Activated CD4-positive, alpha-beta T cell treated with anti-CD3 and anti-CD28 coated beads for 1 hour (primary cell): ENCODE data around the gene CALN1.
"Not testable (repeated sequence)": the region's sequence is repeated elsewhere in the genome, so short reads cannot be mapped to it uniquely, and the experiment has no call there.

ENCODE experiments used
- DNase-seq: peaks from one replicate; pipeline ENCODE4 v3.0.0-alpha.2; 2020

Gene CALN1

DNA sequence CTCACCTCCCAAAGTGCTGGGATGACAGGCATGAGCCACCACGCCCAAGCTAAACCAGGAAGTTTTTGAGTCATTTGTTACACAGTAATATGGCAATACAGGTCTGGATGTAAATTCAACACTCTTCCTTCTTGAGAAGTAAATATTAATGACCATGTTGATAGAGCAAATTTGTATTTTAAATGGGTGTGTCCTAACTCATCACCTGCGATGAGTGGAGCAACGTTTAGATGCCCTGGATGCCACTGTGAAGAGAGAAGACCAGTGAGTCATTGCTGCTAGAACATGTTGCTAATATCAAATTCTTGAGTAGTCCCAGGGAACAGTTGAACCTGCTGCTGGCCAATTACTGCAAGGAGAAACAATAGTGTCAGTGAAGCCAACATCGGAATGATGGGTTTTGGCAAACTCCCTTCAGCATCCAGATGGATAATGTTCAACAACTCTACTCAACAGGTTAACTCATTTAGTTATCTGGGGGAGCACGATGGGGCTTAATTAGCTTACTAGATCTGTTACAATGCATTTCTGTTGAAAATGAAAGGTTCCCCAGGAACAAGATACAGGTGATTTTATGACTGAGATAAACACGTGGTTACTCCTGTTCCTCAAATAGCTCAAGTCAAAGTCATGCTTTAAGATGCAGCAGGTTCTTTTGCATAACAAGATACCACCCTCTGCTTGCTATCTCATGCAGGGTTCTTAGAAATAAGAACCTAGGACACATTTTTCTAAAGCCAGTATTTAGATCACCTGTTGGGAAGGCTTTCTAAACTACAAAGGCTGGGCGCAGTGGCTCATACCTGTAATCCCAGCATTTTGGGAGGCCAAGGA lies 146.8 kb downstream of the CALN1 start:
- no peak for DNase-seq

DNA sequence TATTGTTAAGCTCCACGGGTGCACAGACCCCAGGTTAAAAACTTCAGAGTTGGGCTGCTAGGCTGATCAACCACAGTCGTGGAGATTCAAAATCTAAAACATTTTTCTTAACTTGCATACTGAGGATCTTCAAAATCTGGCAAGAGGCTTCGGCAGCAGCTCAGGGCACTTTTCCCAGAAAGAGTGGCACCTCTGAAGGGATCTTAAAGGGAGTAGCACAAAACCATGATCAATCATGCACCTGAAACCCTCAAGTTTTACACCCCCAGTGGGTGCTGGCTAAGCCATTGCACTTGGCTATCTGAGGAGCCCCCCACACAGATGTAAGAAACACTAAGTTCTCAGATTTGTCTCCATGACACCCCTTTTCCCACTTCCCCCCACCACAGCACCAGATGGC lies 151.7 kb downstream of the CALN1 start:
- DNase-seq, result no peak

DNA sequence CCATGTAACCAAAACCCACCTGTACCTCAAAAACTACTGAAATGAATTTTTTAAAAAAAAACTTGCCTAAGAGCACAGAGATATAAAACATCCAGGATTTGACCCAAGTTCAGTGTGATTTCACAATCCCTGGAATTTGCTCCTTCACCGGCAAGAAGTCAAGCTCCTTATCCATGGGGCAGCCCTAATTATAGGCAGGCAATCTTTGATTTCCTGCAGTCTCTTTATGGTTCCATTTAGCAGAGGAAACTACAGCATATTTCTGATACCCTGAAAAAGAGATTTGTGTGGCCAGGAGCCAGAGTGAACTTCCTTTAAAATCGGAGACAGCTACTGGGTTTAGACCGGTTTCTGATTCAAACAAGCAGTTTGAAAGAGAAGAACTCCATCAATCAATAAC lies 154.1 kb downstream of the CALN1 start:
- DNase-seq, result no peak

DNA sequence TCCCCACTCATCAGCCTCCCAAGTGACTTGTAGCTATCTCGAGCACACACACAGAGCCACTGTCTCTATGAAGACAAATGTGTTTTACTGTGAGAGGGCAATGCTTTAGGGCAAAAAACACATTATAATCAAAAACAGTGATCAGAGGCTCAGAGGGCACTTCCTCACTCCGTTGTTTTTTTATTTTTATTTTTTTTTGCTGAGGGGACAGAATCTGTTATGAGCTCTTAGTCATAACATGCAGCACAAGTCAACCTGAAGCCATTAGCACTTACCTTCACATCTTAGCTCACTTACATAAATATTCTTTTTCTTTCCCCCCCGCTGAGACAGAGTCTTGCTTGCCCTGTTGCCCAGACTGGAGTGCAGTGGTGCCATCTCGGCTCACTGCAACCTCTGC lies 157.7 kb downstream of the CALN1 start:
- DNase-seq, result no peak

DNA sequence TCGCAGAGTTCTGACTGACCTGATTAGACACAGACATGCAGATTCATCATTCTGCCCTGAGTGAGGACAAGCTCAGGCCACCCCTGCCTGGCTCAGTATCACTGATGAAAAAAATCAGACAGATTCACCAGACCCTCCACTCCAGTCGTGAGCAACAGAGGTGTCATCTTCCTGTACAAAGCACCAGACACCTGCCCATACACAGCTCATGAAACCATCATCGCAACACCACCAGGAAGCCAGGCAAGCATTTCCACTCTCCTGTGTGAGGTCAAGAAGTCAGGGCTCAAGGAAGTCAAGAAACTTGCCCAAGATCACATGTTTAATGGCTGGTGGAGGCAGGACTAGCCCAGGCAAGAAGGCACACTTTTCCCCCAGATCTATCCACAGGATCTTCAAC lies 163.0 kb downstream of the CALN1 start:
- DNase-seq, result no peak

DNA sequence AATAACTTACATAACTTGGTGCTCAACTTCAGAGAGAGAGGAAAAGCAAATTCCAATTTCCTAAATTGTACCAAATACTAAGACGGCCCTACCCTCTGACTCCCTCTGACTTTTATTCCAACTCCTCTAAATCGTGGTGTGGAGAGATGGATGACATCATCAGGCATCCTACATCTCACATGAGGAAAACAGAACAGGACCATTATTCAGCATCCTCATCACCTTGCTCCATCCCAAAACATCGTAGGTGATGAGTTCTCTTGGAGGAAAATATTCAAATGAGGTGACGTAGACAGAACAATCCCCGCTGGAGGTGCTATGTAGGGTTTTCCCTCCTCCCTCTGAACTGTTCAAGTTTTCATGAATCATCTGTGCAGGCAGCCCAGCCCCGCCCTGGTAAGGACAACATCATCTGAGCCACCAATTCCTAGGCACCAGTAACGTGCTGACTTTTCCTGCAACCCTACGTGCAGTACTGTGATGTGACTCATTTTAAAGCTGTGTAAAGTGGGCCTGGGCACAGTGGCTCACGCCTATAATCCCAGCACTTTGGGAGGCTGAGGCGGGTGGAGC lies 167.2 kb downstream of the CALN1 start:
- no peak for DNase-seq

DNA sequence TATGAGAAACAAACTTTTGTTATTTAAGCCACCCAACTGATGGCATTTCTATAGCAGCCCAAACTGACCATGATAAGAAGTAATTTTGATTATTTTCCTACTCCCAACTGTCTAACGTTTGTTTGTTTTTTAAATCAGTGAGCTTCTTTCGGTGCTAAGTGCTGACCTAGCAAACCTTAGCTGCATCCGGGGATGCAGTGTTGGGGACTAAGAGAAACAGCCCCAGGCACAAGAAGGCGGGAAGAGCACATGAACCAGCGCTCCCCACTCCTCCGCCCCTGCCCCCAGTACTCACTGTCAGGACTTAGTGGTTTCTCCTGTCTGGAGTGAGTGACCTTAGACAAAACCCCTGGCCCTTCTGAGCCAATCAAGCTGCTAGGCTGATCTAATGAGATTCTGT lies 168.8 kb downstream of the CALN1 start:
- no peak for DNase-seq

DNA sequence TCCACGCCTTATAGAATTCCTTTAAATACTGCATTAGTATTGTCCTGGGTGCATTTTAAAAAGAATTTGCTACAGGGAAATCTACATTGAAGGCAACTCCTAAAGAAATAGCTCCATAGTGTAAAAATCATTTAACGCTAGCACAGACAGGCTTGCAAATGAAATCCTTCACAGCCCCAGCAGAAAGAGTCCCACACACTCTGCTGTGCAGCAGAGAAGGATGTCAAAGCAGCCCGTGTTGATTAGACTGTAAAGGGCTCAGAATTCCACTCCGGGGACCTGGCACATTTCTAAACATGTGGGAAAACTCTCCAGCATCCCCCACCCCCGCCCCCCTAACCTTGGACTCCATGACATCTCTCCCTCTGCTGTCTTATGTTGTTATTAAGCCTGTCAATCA lies 176.8 kb downstream of the CALN1 start:
- no peak for DNase-seq

DNA sequence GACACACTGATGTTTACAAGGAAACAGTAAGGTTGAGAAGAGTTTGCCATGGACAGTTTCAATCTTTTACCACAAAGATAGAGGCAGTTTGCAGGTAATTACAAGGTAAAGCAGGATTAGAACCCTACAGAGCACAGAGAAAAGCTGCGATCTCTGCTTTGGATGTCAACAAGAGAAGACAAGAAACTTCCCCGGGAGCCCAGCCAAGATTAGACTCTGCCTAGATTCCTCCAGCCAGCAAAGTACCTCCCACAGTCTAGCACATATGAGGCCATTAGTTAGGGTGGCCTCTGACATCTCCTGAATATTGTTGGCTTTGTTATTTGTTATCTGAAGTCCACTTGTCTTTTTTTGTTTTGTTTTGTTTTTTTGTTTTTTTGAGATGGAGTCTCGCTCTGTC lies 178.1 kb downstream of the CALN1 start:
- DNase-seq, result no peak

DNA sequence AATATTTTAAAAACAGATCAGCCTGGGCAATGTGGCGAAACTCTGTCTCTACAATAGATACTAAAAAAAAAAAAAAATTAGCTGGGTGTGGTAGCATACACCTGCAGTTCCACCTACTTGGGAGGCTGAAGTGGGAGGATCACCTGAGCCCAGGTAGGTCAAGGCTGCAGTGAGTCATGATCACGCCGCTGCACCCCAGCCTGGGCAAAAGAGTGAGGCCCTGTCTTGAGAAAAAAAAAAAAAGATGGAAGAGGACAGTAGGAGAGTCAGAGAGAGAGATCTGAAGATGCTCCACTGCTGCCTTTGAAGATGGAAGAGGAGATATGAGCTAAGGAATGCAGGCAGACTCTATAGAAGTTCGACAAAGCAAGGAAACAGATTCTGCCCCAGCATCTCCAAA lies 181.9 kb downstream of the CALN1 start:
- no peak for DNase-seq

DNA sequence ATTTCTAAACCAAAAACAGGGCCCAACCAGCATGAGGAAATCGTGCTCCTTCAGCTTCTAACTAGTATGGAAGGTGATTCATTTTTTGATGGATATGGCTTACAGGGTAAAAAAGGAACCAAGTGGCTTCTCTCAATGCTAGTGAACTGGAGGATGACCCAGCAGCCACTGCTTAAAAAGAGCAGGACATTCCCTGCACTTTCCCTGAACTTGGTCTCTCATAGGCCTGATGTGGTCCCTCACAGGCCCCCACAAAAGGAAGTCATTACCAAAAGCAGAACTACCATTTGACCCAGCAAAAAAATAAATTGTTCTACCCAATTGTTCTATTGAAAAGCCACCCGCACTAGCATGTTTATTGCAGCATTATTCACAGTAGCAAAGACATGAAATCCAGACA lies 188.8 kb downstream of the CALN1 start:
- DNase-seq, result no peak

DNA sequence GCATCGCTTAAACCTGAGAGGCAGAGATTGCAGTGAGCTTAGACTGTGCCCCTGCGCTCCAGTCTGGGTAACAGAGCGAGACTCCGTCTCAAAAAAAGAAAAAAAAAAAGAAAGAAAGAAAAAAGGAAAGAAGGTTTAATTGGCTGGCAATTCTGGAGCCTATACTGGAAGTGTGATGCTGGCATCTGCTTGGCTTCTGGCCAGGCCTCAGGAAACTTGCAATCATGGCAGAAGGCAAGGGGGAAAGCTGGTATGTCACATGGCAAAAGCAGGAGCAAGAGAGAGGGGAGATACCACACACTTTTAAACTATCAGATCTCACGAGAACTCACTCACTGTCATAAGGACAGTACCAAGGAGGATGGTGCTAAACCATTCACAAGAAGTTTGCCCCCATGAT lies 190.0 kb downstream of the CALN1 start:
- DNase-seq, result no peak

DNA sequence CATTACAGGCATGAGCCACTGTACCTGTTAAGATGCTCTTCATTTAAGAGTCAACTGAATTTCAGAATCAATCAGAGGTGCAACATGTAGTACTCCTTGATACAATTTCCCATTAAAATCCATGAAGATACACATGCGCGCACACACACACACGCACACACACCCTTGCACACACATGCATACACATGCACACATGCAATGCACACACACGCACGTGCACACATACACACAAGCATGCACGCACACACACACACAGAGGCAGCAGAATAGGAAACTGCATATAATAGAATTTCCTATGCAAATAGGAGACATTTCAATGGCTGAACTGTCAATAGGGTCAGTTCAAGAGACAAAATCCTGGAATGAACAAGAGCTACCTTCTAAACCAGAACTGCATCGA lies 192.6 kb downstream of the CALN1 start:
- DNase-seq, result no peak

DNA sequence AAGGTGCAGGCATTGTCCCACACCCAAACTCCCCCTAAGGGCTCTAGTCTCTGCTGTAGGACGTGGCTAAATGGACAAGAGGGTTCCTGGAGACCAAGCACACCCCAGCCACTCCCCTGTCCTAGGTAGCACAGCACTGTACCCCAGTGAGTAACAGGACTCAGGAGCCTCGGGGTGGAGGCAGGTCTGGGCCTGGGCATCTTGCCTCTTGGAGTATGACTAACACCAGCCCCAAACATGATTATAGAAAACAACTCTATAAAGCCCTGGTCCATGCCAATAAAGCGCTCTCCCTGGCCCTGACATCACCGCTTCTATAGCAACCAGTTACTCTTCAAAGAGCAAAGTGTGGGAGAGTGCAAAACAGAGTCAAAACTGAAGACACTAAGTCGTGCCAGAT lies 195.0 kb downstream of the CALN1 start:
- DNase-seq, result no peak

DNA sequence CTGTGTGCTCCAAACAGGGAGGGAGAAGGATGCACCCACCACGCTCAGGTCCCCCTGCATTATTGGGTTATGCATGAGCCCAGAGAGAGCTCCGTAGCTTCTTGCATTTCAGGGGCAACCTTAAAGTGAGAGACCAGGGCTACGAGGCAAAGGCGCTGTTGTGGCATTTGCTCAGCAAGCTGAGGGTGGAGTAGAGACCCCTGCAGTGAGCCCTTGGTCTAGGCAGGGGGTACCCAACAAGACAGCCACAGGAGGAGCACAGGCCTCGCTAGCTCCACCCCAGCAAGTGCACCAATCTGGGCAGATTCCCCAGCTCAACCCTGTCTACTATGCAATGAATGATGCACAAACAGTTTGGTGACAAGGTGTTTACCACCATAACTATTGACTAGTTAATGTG lies 198.4 kb downstream of the CALN1 start:
- no peak for DNase-seq

DNA sequence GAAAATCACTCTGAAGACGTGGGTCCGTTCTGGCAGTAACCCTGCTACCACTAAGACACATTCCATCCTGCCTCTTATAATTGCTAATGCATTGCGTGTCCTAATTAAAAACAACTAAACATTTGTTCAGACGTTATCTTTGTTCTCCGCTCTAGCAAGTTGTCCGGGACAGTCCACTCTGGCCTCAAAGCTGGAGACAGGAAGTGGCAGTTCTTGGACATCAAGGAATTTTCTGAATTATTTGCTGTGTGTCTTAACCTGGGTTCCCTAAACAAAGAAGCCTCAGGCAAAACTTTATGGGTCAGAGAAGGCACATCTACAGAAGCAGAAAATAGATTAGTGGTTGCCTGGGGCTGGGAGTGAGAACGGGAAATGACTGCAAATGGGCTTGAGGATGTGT lies 199.1 kb downstream of the CALN1 start:
- DNase-seq, result no peak

DNA sequence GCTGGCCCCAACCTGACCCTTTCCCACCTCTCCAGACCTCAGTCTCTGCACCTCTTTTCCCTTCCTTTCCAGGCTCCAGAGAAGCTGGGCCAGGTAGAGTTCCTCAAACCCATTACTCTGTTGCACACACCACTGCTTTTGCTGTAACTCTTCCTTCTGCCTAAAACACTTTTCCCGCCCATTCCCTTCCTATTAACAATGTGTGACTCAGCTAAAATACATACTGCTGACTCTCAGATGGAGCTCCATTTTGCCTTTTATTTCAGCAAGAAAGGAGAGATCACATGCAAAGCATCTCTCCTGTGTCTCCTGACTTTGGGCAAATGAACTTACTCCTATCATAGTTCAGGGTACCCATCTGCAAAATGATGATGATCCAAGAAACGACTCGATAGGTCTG lies 201.0 kb downstream of the CALN1 start:
- no peak for DNase-seq

DNA sequence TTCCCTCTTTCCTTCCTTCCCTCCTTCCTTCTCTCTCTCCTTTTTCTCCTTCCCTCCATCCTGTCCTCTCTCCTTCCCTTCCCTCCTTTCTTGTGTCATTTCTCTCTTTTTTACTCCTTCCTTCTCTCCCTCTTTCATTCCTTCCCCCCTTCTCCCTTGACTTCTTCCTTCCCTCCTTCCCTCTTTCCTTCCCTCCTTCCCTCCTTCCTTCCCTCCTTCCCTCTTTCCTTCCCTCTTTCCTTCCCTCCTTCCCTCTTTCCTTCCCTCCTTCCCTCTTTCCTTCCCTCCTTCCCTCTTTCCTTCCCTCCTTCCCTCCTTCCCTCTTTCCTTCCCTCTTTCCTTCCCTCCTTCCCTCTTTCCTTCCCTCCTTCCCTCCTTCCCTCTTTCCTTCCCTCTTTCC lies 203.1 kb downstream of the CALN1 start:
- not testable (repeated sequence) for DNase-seq

DNA sequence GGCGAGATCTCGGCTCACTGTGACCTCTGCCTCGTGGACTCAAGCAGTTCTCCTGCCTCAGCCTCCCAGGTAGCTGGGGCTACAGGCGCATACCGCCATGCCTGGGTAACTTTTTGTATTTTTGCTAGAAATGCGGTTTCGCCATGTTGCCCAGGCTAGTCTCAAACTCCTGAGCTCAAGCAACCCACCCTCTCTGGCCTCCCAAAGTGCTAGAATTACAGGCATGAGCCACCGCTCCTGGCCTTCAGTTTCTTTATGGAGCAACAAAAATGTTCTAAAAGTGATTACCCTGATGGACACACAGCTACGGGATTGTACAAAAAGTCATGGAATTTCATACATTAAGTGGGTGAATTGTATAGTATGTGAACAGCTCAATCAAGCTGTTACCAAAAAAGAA lies 216.0 kb downstream of the CALN1 start:
- DNase-seq, result no peak

DNA sequence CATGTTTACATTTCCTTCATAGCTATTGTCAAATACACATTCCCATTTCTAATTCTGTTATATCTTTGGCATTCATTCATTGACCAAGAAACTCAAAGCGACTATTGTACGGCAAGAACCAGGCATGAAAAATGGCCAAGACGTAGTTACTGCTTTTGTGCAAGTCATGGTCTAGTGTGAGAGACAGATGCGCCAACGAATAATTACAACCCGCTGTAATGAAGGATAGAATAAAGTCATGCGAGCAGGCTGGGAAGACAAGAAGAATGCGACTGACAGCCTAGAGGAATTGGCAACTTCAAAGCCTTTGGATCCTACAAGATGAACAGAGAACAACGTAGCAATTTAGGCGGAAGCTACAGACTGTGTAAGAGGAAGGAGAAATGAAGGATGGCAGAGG lies 221.2 kb downstream of the CALN1 start:
- DNase-seq, result no peak

DNA sequence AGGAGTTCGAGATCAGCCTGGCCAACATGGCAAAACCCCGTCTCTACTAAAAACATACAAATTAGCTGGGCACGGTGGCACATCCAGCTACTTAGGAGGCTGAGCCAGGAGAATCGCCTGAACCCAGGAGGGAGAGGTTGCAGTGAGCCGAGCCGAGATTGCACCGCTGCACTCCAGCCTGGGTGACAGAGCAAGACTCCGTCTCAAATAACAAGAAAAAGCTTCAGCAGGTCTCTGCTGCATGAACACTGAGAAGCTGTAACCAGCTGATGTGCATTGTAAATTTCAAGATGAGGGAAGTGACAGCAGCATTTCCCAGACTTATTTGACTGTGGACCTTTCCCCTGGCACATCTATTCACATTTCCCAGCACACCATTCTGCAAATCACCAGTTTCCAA lies 222.0 kb downstream of the CALN1 start:
- no peak for DNase-seq

DNA sequence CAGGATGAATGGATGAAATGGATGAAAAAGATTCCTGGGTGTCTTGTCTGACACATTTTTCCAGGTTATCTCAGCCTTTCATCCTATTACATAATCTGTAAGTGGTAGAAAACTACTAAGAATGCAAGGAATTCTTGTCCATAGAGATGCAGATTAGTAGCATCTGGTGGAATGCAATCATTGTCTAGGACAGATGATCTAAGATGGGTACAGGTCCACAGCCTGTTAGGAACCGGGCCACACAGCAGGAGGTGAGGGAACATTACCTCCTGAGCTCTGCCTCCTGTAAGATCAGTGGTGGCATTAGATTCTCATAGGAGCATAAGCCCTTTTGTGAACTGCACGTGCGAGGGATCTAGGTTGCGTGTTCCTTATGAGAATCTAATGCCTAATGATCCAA lies 225.0 kb downstream of the CALN1 start:
- no peak for DNase-seq

DNA sequence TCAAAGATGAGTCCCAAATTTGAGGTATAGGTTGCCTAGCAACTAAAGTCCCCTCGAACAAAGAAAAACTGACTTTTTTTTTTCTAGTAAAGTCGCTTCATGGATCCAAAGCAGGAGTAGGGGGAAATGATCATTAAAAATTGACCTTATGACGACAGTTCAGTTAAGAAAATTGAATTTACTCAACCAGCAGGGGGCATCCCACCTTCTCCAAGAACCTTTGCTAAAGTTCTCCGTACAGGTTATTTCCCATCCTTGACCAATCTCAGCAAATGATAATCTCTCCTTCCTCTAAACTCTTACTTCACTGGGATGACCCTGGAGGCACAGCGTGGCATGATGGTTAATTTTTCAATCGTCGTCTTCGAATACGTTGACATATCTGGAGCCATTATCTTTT lies 228.3 kb downstream of the CALN1 start:
- no peak for DNase-seq

DNA sequence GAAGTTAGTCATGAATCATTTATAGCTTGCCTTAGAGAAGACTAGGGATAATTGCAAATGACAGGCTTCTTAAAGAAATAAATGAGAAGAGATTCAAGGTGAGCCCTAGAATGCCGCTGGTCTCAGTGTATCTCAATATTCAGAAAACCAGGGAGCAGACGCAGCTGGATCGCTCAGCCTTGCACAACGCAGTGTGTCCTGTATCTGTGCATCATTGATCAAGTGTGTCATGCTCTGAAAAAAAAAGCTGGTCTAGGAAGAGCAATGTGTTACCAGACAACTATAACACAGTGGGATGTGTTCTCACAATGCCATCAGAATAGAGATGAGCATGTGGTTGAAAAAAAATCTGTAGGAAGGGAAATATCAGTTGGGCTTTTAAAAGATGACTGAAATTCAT lies 230.1 kb downstream of the CALN1 start:
- no peak for DNase-seq

DNA sequence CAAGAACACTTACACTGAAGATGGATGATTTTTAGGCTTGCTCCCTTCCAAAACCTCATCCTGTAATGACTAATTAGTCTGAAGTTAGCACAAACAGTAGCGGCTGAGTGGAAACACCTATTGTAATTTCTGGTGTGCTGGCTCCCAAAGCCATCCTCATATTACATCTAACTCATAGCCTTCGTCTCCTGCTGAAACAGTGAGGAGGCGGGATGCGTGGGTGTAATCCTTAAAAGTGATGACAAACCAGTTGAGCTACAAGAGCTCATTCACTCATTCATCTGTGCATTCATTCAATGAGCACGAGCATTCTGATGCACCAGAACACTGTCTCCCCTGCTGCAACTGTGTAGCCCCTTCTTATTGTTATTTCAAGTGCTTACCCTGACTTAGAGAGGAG lies 235.3 kb downstream of the CALN1 start:
- DNase-seq, result no peak
